Skin epidermis (tissue), 12 donors: ENCODE measurements around the gene OSCP1.
A peak's percentile ranks its signal among the peaks of the same experiment; 100 is the strongest.

Experiments
- H3K27ac ChIP-seq, 21 experiments: fragments of 200-600 bp; sonication (generic) in 11 of 21; one replicate each; pipeline ENCODE4 v1.5.0; 2020; ENCODE audit warnings: mild to moderate bottlenecking in 3 of 21, inconsistent platforms in 2 of 21, moderate library complexity in 2 of 21
- H3K4me3 ChIP-seq, 7 experiments: fragments of 200-600 bp; sonication (generic) in 2 of 7; one replicate each; pipeline ENCODE4 v1.5.0; 2020; ENCODE audit warnings: inconsistent platforms in 2 of 7, mild to moderate bottlenecking in 2 of 7, moderate library complexity in 1 of 7

The OSCP1 gene

GRCh38 chr1:36387141-36387949 is 62.9 kb downstream of the OSCP1 start:
- Histone ChIP-seq H3K27ac (peak overlapping the region; percentile 19 to 99 (median 97)), H3K4me3 (peak overlapping the region in 1 of 7 experiments; percentile 92)

GRCh38 chr1:36386265-36387140 is 63.7 kb downstream of the OSCP1 start:
- H3K27ac ChIP-seq = peak overlapping the region; percentile 19 to 99 (median 97)

GRCh38 chr1:36385410-36386264 is 64.6 kb downstream of the OSCP1 start, which contains the start of gene STK40:
STK40 (minus strand) TSS chr1:36385924; CDS start chr1:36361332, 24,592 bp downstream.
- peak within 1 kb of the TSS; percentile 81 to 99 (median 97) for H3K27ac ChIP-seq
- H3K4me3 ChIP-seq = peak within 1 kb of the TSS; percentile 74 to 98 (median 92)

More at GRCh38 chr1:36386265-36387140, 63.7 kb downstream of the OSCP1 start:
- H3K4me3 ChIP-seq = peak overlapping the region; percentile 37 to 98 (median 92)

- Histone ChIP-seq H3K27ac (peak overlapping the region; percentile 81 to 99 (median 97)), H3K4me3 (peak overlapping the region; percentile 74 to 98 (median 92))
Observed at GRCh38 chr1:36384542-36385409, 65.5 kb downstream of the OSCP1 start.

GRCh38 chr1:36383240-36383639 is 67.0 kb downstream of the OSCP1 start:
- H3K27ac ChIP-seq = peak overlapping the region in 2 of 21 experiments; percentile 3 to 99
- H3K4me3 ChIP-seq = no peak overlapping the region

GRCh38 chr1:36382669-36383068 is 67.6 kb downstream of the OSCP1 start:
- Histone ChIP-seq H3K4me3 (no peak overlapping the region), H3K27ac (no peak overlapping the region)

GRCh38 chr1:36382231-36382630 is 68.0 kb downstream of the OSCP1 start:
- Histone ChIP-seq H3K4me3 (no peak overlapping the region), H3K27ac (no peak overlapping the region)

- no peak overlapping the region for H3K4me3 ChIP-seq
- peak overlapping the region in 1 of 21 experiments; percentile 41 for H3K27ac ChIP-seq
Observed at GRCh38 chr1:36381405-36381804, 68.8 kb downstream of the OSCP1 start.

GRCh38 chr1:36380782-36381181 is 69.5 kb downstream of the OSCP1 start:
- Histone ChIP-seq H3K27ac (peak overlapping the region in 5 of 21 experiments; percentile 20 to 46 (median 27)), H3K4me3 (no peak overlapping the region)

- Histone ChIP-seq H3K4me3 (no peak overlapping the region), H3K27ac (peak overlapping the region in 6 of 21 experiments; percentile 19 to 46 (median 24))
Observed at GRCh38 chr1:36380143-36380619, 70.1 kb downstream of the OSCP1 start.

GRCh38 chr1:36377791-36378492 is 72.3 kb downstream of the OSCP1 start:
- H3K27ac ChIP-seq = peak overlapping the region in 17 of 21 experiments; percentile 16 to 69 (median 51)
- no peak overlapping the region for H3K4me3 ChIP-seq

- Histone ChIP-seq H3K4me3 (no peak overlapping the region), H3K27ac (peak overlapping the region in 20 of 21 experiments; percentile 79 to 99 (median 92))
Observed at GRCh38 chr1:36372617-36373016, 77.6 kb downstream of the OSCP1 start.

- H3K27ac ChIP-seq = peak overlapping the region in 10 of 21 experiments; percentile 3 to 65 (median 28)
- H3K4me3 ChIP-seq = no peak overlapping the region
Observed at GRCh38 chr1:36369061-36369861, 81.0 kb downstream of the OSCP1 start.
